Measurements from ENCODE around the gene WFDC12. TPM values are rescaled to one million over a fixed set of nuclear protein-coding genes. Genes with fewer than 3 reads are reported as not detected.

WFDC12 gene
- total RNA-seq, 2 donors from 2014 or later: not detected

- Mint-ChIP-seq H3K36me3 (ENCODE audit: low read depth) (no peaks in the 10 kb centered on the region), H3K4me1 (peaks cover 11% of the 10 kb centered on the region), H3K27me3 (ENCODE audit: insufficient read depth) (peaks cover 36% of the 10 kb centered on the region), H3K9me3 (peaks cover 5% of the 10 kb centered on the region), H3K4me3 (no peak overlapping the region), H3K27ac (no peak overlapping the region)
- Histone ChIP-seq H3K27me3 (ENCODE audit: control insufficient read depth, insufficient read depth, low read length, poor library complexity, severe bottlenecking) (peaks cover 17% of the 10 kb centered on the region), H3K9ac (ENCODE audit: extremely low read depth, low read length, poor library complexity, severe bottlenecking) (no peak overlapping the region), H3K9me3 (ENCODE audit: control insufficient read depth, low read length) (no peaks in the 10 kb centered on the region), H3K4me3 (ENCODE audit: low read length) (no peak overlapping the region), H3K4me1 (ENCODE audit: control insufficient read depth, insufficient read depth, low read length) (no peaks in the 10 kb centered on the region), H3K27ac (ENCODE audit: low read depth, low read length) (no peak overlapping the region), H3K36me3 (ENCODE audit: control insufficient read depth, insufficient read depth, low read length) (no peaks in the 10 kb centered on the region)
- peak; percentile 94 for DNase-seq
- TF ChIP-seq CTCF (conservative IDR thresholded peaks at IDR 0.05): peak; percentile 70
- 84 to 86% methylated on average over 70 to 91 of the region's 91 CpGs for WGBS, 2 experiments (ENCODE audit: insufficient coverage in 1 of 2, insufficient read length in 1 of 2)
Measured at GRCh38 chr20:45098103-45098773, 26.0 kb downstream of the WFDC12 start.

GRCh38 chr20:45097485-45098102 is 26.7 kb downstream of the WFDC12 start:
- H3K27me3 Mint-ChIP-seq (ENCODE audit: insufficient read depth): peaks cover 36% of the 10 kb centered on the region
- Histone ChIP-seq H3K9me3 (ENCODE audit: control insufficient read depth, low read length) (no peaks in the 10 kb centered on the region), H3K27ac (ENCODE audit: low read depth, low read length) (no peak overlapping the region), H3K36me3 (ENCODE audit: control insufficient read depth, insufficient read depth, low read length) (no peaks in the 10 kb centered on the region), H3K27me3 (ENCODE audit: control insufficient read depth, insufficient read depth, low read length, poor library complexity, severe bottlenecking) (peaks cover 17% of the 10 kb centered on the region), H3K9ac (ENCODE audit: extremely low read depth, low read length, poor library complexity, severe bottlenecking) (no peak overlapping the region), H3K4me1 (ENCODE audit: control insufficient read depth, insufficient read depth, low read length) (no peaks in the 10 kb centered on the region), H3K4me3 (ENCODE audit: low read length) (no peak overlapping the region)
- H3K9me3 Mint-ChIP-seq: peaks cover 5% of the 10 kb centered on the region
- no peak for TF ChIP-seq CTCF (conservative IDR thresholded peaks at IDR 0.05)
- no peak overlapping the region for H3K27ac Mint-ChIP-seq
- H3K4me1 Mint-ChIP-seq: peaks cover 11% of the 10 kb centered on the region
- no peaks in the 10 kb centered on the region for H3K36me3 Mint-ChIP-seq (ENCODE audit: low read depth)
- no peak for DNase-seq
- 94 to 97% methylated on average over 41 to 56 of the region's 56 CpGs for WGBS, 2 experiments (ENCODE audit: insufficient coverage in 1 of 2, insufficient read length in 1 of 2)
- H3K4me3 Mint-ChIP-seq: no peak overlapping the region

GRCh38 chr20:45096781-45097180 is 27.5 kb downstream of the WFDC12 start:
- H3K27me3 ChIP-seq (ENCODE audit: control insufficient read depth, insufficient read depth, low read length, poor library complexity, severe bottlenecking): peaks cover 17% of the 10 kb centered on the region
- H3K27ac ChIP-seq (ENCODE audit: low read depth, low read length): no peak overlapping the region
- H3K4me1 ChIP-seq (ENCODE audit: control insufficient read depth, insufficient read depth, low read length): no peaks in the 10 kb centered on the region
- H3K9me3 Mint-ChIP-seq: peaks cover 5% of the 10 kb centered on the region
- no peak for TF ChIP-seq CTCF (conservative IDR thresholded peaks at IDR 0.05)
- H3K36me3 ChIP-seq (ENCODE audit: control insufficient read depth, insufficient read depth, low read length): no peaks in the 10 kb centered on the region
- DNase-seq: no peak
- no peak overlapping the region for H3K4me3 ChIP-seq (ENCODE audit: low read length)
- 93 to 96% methylated on average over 8 to 9 of the region's 9 CpGs for WGBS, 2 experiments (ENCODE audit: insufficient coverage in 1 of 2, insufficient read length in 1 of 2)
- H3K36me3 Mint-ChIP-seq (ENCODE audit: low read depth): no peaks in the 10 kb centered on the region
- no peak overlapping the region for H3K4me3 Mint-ChIP-seq
- peaks cover 36% of the 10 kb centered on the region for H3K27me3 Mint-ChIP-seq (ENCODE audit: insufficient read depth)
- H3K9ac ChIP-seq (ENCODE audit: extremely low read depth, low read length, poor library complexity, severe bottlenecking): no peak overlapping the region
- H3K27ac Mint-ChIP-seq: no peak overlapping the region
- H3K9me3 ChIP-seq (ENCODE audit: control insufficient read depth, low read length): no peaks in the 10 kb centered on the region
- H3K4me1 Mint-ChIP-seq: peaks cover 11% of the 10 kb centered on the region
